GM21367 (cell line): ENCODE data around the gene TNRC6C.
"Not testable (repeated sequence)": the region's sequence is repeated elsewhere in the genome, so short reads cannot be mapped to it uniquely, and the experiment has no call there.

Experiments used
- ATAC-seq: cut with Tn5 transposase; IDR thresholded peaks from one replicate; pipeline ENCODE4 v1.9.1; 2021; ENCODE audit not compliant: unreplicated experiment

The TNRC6C gene

DNA sequence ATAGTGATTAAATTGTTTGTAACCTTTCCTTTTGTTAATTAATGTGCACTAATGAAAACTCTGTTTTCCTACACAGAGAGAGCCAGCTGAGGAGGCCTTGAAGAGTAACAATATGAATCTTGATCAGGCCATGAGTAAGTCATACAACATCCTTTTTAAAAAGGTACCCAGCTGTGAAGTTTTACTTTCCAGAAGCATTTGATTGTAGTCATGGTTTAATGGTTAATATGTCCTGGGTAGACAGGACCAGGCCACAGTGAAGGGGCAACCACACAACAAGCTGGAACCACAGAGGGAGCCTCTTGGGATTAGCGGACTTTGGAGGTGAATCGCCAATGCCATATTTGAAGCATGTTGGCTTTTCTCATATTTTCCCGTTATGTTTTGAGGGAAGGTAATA lies 114.5 kb downstream of the TNRC6C start:
- ATAC-seq: no peak

DNA sequence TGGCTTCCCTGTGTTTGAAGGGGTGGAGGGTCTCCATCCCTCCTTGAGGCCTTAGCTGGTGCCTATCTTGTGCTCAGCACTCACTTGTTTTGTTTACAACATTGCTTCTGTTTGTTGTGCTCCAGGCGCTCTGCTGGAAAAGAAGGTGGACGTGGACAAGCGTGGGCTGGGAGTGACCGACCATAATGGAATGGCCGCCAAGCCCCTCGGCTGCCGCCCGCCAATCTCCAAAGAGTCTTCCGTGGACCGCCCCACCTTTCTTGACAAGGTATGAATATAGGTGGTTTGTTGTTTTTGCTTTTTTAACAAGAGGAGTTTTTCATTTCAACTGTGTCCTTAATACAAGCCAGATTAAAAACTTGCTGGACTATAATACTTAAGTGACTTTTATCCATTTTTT lies 116.5 kb downstream of the TNRC6C start:
- no peak for ATAC-seq

DNA sequence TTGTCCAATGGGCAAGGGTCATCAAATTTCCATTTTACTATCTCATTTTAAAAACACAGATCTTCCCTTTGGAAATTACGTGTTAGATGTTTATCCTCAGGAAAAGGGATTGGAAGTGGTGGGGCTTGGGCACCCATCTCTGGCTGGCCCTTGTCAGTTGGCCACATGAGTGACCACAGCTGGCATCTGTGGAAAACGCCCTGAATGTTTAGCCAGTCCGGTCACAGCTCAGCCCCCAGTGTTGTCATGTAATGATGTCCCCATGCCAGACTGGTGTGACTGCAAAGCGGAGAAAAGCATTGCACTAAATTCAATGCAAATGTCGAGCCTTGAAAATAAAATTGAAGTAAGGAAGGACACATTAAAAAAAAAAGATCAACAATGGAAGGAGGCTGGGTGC lies 117.0 kb downstream of the TNRC6C start:
- no peak for ATAC-seq

DNA sequence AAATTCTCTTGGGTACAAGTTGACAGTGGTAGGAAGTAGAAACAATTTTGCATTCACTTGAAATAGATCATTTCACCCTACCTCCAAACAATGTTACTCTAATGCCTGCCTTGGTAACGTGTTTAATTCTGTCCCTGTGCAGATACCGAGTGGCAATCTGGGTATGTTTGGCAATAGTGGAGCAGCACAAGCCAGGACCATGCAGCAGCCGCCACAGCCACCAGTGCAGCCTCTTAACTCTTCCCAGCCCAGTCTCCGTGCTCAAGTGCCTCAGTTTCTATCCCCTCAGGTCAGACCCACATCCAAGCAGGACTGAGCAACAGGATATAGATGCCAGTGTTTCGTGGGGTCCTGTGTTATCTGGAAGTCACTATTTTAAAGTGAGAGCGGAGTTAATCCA lies 120.8 kb downstream of the TNRC6C start:
- ATAC-seq: no peak

DNA sequence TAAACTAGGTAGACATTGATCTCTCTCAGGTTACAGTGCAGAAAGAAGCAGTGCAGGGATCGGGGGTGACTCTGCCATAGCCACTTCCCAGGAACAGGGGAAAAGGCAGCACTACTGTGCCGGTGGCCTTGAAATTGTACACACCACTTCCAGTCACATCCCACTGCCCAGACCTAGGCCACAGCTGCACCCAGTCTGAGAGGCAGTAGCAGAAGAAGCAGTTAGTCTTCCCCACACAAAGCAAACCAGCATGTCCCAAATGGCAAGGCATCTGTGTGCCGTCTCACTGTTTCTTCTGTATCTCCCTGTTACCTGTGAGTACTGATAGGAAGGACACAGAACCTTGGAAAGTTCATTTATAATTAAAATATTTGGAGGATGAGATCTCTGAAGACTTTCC lies 123.0 kb downstream of the TNRC6C start:
- ATAC-seq: no peak

DNA sequence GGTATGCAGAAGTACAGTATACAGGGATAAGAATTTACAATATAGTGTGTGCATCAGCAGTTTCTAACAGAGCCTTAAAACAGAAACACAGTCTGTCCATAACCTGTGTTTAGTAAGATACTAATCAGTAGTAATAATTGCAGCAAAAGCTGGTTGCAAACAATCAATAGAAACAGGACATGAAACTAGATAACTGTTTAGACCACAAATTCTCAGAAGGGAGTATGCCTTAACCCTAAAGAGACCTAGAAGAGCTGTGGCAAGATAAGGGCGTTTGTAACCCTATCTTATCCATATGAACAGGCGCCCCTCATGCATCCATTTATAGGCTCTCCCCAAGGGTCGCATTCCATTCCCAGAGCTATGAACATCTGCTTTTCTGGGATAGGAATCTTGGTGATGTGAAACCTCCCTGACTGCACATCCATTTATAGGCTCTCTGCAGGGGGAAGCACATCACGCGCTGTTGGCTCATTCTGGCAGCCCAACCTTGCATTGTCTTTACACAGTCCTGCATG lies 123.9 kb downstream of the TNRC6C start:
- ATAC-seq: not testable (repeated sequence)

DNA sequence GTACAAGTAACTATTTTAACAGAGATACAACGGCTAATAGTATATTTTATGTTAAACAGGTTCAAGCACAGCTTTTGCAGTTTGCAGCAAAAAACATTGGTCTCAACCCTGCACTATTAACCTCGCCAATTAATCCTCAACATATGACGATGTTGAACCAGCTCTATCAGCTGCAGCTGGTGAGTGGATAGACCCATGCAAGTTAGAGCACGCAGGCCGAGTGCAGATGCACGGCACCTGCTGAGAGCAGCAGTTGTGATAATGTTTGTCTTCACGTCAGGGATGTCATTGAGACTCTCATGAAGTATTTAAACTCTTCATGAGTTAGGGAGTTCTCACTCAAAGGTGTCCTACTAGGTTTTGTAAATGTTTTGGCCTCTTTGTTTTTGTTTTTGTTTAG lies 124.5 kb downstream of the TNRC6C start:
- no peak for ATAC-seq

DNA sequence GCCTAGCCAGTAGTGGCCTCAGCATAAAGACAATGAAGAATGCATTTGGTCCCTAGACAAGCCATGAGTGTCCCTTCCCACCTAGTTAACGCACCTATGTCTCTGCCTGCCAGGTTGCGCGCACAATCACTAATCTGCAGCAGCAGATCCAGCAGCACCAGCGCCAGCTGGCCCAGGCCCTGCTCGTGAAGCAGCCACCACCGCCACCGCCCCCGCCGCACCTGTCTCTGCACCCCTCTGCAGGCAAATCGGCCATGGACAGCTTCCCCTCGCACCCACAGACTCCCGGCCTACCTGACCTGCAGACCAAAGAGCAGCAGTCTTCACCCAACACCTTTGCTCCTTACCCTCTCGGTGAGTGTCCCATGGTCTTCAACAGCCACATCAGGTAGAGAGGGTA lies 128.2 kb downstream of the TNRC6C start:
- no peak for ATAC-seq

DNA sequence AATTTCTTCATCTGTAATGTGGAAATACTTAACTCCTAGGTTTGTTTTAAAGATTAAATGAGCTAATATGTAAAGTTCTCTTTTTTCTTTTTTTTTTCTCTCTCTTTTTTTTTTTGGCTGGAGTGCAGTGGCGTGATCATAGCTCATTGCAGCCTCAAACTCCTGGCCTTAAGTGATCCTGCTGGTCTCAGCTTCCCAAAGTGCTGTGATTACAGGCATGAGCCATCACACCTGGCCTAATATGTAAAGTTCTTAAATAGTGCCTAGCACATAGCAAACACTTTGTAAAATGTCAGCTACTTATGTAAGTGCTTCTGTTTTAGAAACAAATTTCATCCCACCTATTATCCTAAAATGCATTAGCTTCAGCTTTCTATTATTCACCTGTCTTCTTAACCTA lies 130.0 kb downstream of the TNRC6C start:
- ATAC-seq: no peak

DNA sequence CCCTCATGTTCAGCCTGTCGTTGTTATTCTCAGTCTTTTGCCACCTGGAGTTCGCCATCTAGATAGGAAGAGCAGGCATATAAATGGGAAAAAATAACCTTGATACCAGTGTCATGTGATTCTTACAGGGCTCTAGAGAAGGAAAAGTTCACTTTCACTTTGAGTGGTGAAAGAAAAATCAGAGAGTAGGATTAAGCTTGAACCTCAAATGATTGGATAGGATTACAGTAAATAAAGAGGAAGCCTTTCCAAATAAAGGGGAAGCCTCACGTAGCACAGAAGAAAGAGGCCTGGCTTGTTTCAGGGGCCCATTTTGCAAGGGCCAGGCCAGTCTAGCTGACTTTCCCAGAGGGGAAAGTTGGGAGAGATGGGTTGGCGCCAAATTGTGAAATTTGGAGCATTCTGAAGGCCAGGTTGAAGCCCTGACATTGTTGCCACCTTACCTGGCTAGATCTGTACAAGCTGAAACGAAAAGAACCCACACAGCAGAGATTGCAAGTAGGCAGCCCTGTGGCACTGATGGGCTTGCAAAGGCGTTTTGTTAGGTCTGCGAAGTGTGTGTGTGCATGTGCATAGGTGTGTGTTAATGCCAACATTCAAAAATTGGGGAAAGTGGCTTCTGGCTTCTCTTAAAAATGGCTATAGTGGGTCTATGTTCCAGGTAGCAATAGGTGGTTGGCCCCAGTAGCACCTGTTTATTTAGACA lies 131.2 kb downstream of the TNRC6C start:
- no peak for ATAC-seq

DNA sequence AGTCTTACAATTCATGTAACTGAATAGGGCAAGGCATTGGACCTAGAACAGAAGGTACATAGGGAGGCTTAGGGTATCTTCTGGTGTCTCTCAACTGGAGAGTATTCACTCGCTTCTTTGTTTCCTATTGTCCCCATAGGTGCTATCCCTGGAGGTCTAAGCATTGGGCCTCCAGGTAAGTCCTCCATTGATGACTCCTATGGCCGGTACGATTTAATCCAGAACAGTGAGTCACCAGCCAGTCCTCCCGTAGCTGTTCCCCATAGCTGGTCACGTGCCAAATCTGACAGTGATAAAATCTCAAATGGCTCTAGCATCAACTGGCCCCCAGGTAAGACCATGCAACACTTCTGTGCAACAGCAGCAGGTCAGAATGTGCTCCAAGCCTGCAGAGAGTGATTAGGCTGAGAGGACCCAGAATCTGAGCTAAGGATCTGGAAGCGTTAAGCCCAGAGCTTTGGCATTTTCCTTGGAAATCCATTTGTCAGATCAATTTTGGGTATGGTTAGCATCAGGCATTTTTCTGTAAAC lies 134.4 kb downstream of the TNRC6C start:
- no peak for ATAC-seq

DNA sequence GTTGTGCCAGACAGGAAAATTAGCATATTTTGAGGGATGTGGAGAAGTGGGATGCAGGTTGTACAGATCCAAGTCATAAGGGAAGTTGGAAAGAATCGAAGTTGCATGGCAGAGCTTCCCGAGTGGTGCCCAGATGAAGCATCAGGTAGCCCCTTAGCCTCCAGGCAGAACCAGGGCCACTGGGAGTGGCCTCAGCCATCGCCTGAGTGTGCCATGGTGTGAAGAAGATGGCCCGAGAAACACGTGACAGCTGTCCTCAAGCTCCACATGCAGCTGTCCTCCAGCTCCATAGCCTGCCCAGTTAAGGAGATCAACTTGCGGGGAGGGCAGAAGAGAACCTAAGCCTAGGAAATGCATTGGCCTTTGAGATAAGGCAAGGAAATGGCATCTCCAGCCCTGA lies 136.5 kb downstream of the TNRC6C start:
- ATAC-seq: no peak

DNA sequence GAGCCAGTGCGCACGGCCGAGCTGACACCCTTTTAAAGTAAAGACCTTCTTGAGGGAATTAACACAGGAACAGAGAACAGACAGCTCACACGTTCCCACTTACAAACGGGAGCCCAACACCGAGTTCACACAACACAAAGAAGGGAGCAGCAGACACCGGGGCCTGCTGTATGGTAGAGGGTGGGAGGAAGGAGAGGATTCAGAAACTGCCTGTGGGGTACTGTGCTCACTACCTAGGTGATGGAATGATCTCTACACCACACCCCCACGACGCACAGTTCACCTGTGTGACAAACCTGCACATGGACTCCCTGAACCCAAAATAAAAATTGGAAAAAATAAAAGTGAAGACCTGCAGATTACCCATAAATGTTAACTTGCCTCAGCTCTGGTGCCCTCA lies 137.6 kb downstream of the TNRC6C start:
- ATAC-seq: no peak

DNA sequence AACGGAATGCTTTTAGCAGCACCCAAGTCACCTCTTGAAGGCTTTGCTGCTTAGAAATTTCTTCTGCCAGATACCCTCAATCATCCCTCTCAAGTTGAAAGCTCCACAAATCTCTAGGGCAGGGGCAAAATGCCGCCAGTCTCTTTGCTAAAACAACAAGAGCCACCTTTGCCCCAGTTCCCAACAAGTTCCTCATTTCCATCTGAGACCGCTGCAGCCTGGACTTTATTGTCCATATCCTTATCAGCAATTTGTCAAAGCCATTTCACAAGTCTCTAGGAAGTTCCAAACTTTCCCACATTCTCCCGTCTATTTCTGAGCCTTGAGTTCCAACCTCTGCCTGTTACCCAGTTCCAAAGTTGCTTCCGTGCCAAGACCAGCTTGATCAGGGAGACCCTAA lies 142.6 kb downstream of the TNRC6C start:
- no peak for ATAC-seq

DNA sequence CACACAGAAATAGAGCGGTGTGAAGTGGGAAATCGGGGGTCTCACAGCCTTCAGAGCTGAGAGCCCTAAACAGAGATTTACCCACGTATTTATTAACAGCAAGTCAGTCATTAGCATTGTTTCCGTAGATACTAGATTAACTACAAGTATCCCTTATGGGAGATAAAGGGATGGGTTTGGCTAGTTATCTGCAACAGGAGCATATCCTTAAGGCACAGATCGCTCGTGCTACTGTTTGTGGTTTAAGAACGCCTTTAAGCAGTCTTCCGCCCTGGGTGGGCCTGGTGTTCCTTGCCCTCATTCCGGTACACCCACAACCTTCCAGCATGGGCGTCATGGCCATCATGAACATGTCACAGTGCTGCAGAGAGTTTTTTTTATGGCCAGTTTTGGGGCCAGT lies 143.0 kb downstream of the TNRC6C start:
- no peak for ATAC-seq

DNA sequence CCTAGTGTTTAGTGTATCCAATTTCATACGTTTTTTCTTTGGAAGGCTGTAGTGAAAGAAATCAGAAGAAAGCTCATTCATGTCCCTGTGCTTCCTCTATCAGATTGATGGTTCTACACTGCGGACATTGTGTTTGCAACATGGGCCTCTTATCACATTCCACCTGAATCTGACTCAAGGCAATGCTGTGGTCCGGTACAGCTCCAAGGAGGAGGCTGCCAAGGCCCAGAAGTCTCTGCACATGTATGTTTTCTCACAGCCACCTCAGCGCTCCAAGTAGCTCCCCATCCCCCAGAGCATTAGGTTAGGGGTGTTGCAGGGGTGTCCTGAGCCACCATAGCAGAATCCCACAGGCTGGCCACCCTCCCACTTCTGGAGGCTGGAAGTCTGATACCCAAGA lies 144.8 kb downstream of the TNRC6C start:
- no peak for ATAC-seq

DNA sequence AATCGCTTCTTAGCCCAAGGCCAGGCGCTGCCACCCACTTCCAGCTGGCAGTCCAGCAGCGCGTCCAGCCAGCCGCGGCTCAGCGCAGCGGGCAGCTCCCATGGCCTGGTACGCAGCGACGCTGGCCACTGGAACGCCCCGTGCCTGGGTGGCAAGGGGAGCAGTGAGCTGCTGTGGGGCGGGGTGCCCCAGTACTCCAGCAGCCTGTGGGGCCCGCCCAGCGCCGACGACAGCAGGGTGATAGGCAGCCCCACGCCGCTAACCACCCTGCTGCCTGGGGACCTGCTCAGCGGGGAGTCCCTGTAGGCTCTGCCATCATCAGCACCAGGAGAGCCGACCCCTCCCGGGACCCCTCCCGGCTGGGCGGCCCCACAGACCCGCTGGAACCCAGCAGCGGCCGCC lies 146.0 kb downstream of the TNRC6C start:
- no peak for ATAC-seq

DNA sequence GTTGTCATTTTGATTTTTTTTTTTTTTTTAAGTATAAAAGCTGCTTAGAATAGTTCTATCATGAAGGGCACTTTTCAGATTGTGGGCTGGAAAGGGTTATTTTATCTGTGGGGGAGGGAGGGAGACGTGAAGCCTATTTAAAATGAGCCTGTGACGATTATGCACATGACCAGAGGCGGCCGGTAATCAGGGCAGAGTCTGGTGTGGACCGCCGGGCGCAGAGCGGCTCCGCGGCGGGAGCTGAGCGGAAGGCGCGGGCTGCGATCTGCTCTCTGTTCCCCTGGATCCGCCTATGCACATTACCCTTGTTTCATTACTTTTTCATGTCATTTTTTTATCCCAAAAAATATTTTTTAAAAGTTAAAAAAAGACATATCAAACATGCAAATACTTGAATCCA lies 146.6 kb downstream of the TNRC6C start:
- ATAC-seq: no peak

DNA sequence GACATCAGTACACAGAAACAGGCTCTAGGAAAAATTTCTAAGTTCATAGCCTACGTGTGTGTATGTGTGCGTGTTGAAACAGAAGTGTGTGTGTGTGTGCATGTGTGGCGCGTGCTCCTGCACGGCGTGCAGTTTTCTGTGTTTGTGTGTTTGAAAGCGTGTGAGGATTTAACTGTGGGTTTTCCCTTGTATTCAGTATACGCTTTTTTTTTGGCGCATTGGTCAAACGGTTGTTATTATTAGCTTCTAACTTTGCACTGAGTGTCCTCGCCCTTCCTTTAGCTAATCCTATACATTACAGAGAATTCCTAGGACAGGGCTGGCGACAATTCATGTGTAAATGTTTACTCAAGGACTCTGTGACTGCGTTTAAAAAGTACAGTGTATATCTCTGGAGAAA lies 147.0 kb downstream of the TNRC6C start:
- no peak for ATAC-seq

DNA sequence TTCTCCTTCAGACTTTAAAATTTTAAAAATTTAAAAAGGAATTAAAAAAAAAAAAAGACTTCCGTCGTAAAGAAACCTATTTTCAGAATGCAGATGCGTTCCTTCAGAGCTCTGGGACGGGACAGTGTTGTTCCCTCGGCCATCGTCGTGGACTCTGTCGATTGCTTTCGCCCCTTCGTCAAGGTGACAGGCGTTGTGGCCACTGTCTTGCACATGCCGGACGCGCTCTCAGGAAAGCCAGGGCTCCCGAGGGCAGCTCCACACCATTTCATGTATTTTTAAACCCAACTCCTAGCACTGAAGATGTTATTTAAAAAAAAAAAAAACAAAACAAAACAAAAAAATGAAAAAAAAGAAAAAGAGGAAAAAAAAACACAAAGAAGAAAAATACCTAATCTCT lies 147.7 kb downstream of the TNRC6C start:
- ATAC-seq: no peak

DNA sequence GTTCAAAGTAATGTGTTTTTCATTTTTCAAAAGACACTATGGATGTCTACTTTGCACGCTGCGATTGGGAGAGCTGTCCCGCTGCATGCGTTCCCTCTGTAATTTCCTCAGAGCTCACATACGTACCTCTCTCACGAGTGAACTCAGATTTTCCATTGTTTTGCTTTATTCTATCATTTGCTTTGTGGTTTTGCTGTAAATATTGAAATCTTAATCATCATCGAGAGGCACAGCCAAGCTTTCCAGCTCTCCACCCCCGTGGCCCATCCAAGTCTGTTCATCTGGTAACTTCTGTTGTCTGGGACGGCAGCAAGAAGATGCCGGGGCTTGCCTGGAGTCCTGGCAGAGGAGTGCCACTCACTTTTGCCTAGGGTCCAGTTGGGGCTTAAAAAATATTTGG lies 149.0 kb downstream of the TNRC6C start:
- no peak for ATAC-seq

DNA sequence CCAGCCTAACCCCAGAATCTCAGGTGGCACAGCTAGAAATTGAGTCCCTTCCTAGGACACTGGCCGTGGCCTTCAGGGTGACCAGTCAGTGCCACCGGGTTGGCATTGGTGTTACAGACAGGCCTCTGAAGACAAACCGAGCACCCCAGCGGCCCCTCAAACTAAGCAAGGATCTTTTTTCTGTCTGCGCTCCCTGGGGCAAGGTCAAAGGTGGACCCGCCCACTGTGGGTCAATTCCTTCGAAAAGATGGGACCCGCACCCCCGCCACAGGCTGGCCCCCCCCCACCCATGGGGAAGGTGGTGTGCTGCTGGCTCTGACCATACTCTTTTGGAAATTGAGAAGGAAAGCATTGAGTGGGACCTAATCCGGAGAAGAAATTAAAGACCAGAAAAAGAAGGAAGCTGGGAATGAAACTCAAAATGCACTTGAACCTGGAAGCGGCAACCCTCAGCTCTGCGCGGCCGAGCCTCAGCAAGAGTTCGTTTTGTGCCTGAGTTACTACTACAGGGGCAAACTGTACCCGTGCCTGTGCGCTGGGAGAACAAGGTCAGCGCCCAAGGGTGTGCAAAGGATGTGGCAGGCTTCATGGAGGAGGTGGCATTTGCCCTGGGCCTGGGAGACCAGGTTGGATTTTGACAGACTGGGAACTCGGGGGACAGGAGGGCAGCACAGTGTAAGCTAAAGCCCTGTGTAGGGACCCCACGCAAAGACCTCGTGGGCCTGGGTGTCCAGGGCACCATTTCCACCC lies 149.6 kb downstream of the TNRC6C start:
- no peak for ATAC-seq
